ENCODE results near the gene GJD3.
"Not testable (repeated sequence)": the region's sequence is repeated elsewhere in the genome, so short reads cannot be mapped to it uniquely, and the experiment has no call there.

GJD3 gene

DNA sequence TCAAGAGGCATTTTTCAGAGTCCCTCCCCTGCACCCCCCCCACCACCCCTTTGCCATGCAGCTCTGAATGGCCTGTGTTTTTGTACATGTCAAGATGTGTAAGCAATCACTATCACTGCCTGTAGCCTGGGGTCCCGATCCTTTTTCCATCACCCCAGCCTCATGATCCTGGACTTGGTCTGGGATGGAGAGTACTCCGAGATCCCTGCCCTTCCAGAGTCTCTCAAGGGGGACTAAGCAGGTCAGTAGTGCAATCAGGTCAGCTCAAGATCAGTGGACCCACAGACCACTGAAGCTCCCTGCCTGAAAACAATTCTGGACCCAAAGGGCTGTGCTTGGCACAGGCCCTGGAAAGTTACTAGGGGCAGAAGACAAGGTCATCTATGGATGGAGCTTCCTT is 7.5 kb upstream of the GJD3 start:
- in situ Hi-C loops (cut with MboI; ENCODE audit: low pct_unique_long_range_greater_than_20kb, low sequenced_read_pairs) = no loop called here
- no peak for DNase-seq

DNA sequence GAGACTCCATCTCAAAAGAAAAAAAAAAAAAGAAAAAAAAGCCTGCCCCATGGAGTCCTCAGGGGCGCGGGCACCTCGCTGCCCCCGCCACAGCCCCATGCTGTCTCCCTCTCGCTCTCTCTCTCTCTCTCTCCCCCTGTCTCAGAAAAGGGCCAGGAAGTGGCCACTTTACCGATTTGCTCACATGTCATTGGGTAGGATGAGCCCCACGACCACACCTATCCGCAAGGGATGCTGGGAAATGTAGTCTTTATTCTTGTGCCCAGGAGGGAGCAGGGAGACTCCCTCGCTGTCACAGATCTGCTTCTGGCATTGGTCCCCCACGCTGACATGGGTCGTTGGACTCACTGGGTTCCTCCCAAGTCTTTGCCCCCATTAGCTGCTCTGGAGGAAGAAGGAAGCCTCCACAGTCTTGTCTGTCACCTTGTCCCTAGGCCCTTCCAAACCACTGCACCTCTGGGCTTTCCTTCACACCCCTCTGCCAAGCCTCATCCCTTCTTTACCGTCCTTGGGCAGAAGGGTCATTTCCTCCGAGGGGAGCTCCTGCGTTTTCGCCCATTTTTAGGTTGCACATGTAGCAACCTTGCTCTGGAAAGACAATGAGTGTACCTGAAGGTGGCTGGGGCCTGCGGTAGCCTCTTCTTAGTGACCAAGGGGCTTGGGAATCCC is 6.9 kb upstream of the GJD3 start:
- in situ Hi-C loops (cut with MboI; ENCODE audit: low pct_unique_long_range_greater_than_20kb, low sequenced_read_pairs) = no loop called here
- DNase-seq = peak; percentile 26

DNA sequence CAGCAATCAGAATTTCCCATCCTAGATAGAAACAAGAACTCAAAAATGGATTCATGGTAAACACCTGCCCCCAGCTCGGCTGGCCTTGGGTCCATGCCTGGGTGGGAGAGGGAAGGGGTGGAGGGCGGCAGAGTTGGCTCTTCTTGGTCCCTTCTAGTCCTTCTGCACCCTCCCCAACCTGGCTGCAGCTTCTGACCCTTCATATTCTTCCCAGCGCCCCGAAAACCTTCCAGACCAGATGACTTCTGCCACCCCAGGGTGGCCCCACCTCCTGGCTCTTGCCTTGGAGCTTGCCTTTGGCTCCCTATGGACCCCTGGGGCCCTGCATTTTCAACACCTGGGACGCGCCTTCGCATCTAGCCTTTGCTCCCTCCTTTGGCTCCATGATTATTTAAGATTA is 5.4 kb upstream of the GJD3 start:
- in situ Hi-C loops (cut with MboI; ENCODE audit: low pct_unique_long_range_greater_than_20kb, low sequenced_read_pairs) = no loop called here
- no peak for DNase-seq

DNA sequence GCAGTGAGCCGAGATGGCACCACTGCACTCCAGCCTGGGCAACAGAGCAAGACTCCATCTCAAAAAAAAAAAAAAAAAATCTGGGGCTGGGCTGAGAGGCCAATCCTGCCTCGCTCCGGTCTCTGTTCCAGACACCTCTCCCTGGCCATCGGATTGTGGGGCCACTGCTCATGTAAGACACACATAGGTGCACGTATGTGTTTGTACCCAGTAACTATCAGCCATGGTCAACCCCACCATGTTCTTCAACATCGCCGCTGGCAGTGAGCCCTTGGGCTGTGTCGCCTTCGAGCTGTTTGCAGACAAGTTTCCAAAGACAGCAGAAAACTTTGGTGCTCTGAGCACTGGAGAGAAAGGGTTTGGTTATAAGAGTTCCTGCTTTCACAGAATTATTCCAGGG is 3.2 kb upstream of the GJD3 start:
- DNase-seq; in situ Hi-C loops (cut with MboI; ENCODE audit: low pct_unique_long_range_greater_than_20kb, low sequenced_read_pairs): not testable (repeated sequence)

DNA sequence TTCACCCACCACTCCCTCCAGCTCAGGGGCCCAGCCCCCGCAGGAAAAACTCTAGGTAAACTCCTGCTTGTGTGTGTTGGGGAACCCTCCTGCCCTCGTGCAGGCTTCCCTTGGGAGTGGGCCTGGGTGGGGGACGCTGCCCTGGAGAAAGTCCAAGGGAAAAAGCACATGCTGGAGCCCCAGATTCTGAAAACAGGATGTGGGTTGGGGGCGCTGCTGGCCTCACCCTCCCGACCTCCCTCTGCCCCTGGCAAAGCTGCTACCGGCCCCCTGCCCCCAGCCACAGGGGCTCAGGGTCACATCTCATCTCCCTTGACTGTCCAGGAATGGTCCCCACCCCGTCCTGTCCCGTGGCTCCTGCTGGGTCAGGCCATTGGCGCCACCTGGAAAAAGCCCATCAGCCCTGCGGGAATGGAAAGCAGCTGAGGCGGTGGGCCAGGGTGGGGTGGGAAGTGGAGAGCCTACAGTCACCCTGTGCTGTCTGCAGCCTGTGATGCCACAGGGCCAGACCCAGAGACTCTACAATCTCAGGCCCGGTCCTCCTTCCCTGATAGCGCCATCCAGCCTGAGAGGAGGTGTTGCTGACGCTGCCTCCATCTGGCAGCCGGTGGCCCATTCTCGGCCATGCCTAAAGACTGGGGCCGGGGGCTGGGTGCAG is 2.5 kb upstream of the GJD3 start:
- in situ Hi-C loops (cut with MboI; ENCODE audit: low pct_unique_long_range_greater_than_20kb, low sequenced_read_pairs) = no loop called here
- DNase-seq = no peak

DNA sequence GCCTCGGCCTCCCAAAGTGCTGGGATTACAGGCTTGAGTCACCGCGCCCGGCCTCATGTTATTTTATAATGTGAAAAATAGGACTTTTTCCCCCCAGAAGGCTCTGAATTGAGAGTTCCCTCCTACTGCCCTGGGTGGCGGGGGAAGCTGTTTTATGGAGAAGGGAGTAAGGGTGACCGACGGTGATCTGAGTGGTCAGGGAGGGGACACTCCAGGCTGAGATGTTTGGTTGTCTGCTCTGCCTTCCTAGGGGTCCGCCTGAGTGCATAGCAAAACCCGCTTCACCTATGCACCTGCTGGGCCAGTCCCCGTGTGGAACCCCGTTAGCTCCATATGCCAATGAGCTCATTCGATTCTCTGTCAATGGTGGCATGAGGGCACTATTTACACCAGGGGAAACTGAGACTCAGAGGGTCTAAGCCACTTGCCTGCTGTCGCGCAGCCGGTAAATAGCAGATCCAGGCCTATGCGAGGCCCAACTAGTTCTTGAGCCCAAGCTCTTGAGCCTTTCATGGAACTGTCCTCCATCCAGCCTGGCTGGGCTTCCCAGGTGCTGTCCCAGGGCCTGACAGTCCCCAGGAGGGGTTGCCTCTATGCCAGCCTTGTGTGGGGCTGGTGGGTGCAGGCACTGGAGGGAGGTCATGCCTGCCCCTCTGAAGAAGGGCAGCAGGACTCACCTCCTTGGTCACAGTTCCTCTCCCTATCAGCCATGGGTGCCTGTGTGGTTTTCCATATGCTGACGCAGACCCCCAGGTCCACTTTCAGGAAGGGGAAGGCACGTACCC is 1.7 kb upstream of the GJD3 start:
- DNase-seq = no peak
- in situ Hi-C loops (cut with MboI; ENCODE audit: low pct_unique_long_range_greater_than_20kb, low sequenced_read_pairs) = no loop called here

DNA sequence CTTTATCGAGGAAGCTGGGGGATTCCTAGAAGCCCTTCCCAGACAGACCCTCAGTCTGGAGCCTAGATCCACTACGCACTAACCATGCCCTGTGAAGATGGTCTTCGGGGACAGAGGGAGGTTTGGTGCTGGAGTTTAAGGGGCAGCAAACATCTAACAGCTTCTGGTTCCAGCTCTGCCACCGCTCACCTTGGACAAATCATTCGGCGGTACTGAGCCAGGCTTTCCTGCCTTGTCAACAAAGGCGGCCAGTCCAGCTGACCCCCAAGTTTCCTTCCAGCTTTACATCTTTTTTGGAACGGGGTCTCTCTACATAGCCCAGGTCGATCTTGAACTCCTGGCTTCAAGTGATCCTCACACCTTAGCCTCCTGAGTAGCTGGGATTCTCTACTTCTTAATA is 369 bp upstream of the GJD3 start:
- no peak for DNase-seq
- in situ Hi-C loops (cut with MboI; ENCODE audit: low pct_unique_long_range_greater_than_20kb, low sequenced_read_pairs) = no loop called here

DNA sequence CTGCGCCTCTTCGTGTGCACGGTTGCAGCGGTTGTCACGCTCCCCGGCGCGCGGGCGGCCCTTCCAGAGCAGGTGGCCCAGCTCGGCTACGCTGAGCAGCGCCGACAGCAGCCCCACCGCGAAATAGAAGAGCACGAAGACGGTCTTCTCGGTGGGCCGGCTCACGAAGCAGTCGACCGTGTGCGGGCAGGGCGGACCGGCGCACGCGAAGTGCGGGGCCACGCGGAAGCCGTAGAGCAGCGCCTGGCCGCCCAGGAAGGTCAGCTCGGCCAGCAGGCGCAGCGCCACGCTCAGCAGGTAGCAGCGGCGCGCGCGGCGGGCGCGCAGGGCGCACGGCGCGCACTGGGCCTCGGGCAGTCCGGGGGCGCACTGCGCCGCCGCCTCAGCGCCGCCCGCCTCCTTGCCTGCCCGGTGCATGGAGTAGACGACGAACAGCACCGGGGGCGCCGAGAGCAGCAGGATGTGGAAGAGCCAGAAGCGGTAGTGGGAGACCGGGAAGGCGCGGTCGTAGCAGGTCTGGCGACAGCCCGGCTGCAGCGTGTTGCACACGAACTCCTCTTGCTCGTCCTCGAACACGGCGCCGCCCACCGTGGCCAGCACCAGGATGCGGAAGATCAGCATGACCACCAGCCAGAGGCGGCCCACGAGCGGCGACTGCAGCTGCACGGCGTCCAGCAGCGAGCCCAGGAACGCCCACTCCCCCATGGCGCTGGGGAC is 1.3 kb downstream of the GJD3 start:
- in situ Hi-C loops (cut with MboI; ENCODE audit: low pct_unique_long_range_greater_than_20kb, low sequenced_read_pairs) = no loop called here
- peak; percentile 44 for DNase-seq

DNA sequence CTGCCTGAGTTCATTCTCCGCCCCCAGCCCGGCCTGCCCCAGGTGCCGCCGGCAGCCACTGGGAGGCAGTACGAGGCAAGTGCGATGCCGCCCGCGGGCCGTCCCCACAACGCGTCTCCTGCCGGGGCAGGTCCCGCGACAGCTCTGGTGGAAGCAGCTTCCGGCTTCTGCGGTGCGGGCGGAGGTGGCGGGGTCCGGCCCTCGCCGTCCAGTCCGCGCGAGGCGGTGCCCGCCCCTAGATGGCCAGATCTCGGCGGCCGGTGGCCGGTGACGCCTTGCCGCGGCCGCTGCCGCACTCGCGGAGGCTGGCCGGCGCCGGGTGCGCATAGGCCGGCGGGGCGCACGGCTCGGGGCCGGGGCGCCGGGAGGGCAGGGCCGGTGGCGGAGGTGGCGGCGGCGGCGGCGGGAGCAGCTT is 1.8 kb downstream of the GJD3 start:
- in situ Hi-C loops (cut with MboI; ENCODE audit: low pct_unique_long_range_greater_than_20kb, low sequenced_read_pairs) = no loop called here
- peak; percentile 84 for DNase-seq

DNA sequence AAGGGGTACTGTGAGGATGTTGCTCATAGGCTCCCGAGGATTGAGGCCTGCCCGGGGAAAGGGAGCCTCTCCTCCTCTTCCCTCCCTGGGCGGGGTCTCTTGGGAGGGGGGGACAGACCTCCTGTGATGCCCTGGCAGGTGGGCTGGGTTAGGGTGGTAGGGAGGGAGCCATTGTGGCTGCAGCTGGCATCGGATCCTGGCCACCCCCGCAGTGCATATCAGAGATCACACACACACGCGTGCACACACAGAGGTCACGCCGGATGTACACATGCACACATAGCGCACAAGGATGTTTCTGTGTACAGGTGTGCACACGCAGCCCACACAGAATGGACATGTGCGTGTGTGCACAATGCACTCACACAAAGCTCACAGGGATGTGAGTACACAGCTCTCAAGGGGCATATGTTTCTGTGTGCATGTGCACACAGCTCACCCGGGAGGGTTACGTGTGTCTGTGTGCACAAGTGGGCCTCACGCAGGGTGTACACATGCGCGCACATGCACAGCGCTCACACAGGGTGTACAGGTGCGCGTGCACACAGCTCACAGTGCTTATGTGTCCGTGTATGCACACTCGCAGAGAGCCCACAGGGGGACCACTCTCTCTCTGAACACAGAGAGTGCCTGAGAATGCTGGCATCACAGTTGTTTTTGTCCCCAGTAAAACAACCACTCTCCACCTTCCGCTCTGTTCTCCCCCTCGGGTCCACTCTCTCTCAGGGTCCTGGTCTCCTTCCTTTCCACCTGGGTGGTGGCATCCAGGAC is 2.4 kb downstream of the GJD3 start:
- in situ Hi-C loops (cut with MboI; ENCODE audit: low pct_unique_long_range_greater_than_20kb, low sequenced_read_pairs) = no loop called here
- no peak for DNase-seq

DNA sequence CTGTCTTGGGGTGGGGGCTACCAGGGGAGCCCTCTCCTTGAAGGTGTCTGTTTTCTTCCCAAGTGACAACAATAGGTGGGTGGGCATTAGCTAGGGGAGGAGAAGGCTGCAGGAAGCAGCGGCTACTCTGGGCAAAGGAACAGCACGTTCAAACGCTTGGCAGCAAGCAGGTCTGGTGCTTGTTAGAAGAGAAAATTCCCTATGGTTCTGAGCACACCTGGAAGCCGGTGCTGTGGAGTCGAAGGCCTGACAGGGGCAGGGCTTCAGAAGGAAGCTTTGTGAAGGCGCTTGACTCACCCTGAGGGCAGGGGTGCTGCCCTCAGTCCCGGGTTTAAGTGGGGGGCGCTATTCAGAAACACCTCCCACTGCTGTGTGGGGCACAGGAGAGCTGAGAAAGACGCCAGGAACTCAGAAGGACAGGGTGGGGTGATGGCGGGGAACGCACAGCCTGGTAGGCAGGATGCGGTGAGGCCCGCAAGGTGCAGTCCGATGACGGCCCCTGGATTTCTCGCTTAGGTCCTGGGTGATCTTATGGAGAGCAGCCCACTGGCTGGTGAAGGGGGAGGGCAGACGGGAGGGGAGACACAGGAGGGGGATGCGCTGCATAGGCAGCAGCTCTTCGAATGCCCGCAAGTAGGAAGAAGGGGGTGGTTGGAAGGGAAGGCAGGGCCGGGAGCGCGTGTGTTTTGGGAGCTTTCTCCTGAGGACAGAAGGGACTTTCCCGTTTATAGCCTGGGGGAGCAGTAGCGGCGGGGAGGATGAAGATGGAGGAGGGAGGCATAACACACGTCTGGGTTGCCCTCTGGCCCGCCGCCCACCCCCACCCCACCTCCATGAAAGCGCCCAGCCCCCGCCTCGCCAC is 3.2 kb downstream of the GJD3 start:
- in situ Hi-C loops (cut with MboI; ENCODE audit: low pct_unique_long_range_greater_than_20kb, low sequenced_read_pairs) = no loop called here
- DNase-seq = no peak

DNA sequence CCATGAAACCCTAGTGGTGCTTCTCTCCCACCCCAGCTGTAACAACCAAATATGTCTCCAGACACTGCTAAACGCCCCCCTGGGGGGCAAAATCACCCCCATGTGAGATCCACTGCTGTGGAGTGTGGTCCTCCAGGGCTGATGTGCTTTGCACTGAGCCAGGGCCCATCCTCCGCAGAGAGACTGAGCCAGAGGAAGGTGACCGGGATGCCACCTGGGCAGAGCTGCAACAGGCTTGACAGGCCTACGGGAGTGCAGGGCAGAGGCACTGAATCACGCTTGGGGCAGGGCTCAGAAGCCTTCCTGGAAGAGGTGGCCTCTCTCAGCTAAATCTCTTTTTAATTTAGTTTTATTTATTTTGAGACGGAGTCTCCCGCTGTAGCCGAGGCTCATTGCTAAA is 4.4 kb downstream of the GJD3 start:
- in situ Hi-C loops (cut with MboI; ENCODE audit: low pct_unique_long_range_greater_than_20kb, low sequenced_read_pairs) = no loop called here

DNA sequence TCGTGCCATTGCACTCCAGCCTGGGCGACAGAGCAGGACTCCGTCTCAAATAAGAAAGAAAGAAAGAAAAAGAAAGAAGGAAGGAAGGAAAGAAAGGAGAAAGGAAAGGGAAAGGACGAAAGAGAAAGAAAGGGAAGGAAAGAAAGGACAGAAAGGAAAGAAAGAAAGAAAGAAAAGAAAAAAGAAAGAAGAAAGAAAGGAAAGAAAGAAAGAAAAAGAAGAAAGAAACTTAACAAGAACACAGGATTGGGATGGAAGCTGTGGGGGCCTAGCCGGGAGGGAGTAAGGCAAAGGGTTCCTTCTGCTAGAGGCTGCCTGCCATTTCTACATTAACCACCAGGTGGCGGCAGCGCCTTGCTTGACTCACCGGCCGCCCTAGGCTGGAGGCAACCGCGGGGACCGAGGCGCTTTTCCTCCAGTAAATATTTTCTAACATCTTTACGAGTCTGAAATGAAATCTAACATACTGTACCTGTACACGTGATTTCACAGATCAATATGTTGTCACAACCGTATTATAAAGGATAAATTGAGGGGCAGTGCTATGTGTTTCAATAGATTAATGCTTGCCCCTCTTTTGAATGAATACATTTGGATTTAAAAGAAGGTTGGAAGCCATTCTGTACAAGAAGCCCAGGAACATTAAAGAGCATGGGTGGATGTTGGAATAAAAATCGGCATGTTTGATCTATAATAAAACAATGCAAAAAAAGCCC is 6.1 kb downstream of the GJD3 start:
- in situ Hi-C loops (cut with MboI; ENCODE audit: low pct_unique_long_range_greater_than_20kb, low sequenced_read_pairs) = no loop called here
- DNase-seq = peak; percentile 88

More for the DNA sequence above, 4.4 kb downstream of the GJD3 start:
- no peak for DNase-seq

DNA sequence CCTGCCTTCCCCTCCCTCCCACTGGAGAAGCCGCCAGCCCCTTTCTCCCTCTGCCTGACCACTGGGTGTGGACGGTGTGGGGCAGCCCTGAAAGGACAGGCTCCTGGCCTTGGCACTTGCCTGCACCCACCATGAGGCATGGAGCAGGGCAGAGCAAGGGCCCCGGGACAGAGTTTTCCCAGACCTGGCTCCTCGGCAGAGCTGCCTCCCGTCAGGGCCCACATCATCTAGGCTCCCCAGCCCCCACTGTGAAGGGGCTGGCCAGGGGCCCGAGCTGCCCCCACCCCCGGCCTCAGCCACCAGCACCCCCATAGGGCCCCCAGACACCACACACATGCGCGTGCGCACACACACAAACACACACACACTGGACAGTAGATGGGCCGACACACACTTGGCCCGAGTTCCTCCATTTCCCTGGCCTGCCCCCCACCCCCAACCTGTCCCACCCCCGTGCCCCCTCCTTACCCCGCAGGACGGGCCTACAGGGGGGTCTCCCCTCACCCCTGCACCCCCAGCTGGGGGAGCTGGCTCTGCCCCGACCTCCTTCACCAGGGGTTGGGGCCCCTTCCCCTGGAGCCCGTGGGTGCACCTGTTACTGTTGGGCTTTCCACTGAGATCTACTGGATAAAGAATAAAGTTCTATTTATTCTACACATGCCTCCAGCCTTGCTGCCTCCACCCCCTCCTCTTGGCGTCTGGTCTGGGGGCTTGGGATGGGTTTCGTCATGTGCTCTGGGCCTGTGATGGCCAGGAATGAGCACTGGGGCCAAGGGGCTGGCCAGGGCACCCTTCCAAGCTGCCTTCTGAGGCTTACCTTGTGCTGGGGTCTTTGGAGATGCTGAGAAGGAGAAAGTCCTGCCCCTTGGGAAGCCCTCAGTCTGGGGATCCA is 7.3 kb downstream of the GJD3 start:
- DNase-seq = no peak
- in situ Hi-C loops (cut with MboI; ENCODE audit: low pct_unique_long_range_greater_than_20kb, low sequenced_read_pairs) = no loop called here

DNA sequence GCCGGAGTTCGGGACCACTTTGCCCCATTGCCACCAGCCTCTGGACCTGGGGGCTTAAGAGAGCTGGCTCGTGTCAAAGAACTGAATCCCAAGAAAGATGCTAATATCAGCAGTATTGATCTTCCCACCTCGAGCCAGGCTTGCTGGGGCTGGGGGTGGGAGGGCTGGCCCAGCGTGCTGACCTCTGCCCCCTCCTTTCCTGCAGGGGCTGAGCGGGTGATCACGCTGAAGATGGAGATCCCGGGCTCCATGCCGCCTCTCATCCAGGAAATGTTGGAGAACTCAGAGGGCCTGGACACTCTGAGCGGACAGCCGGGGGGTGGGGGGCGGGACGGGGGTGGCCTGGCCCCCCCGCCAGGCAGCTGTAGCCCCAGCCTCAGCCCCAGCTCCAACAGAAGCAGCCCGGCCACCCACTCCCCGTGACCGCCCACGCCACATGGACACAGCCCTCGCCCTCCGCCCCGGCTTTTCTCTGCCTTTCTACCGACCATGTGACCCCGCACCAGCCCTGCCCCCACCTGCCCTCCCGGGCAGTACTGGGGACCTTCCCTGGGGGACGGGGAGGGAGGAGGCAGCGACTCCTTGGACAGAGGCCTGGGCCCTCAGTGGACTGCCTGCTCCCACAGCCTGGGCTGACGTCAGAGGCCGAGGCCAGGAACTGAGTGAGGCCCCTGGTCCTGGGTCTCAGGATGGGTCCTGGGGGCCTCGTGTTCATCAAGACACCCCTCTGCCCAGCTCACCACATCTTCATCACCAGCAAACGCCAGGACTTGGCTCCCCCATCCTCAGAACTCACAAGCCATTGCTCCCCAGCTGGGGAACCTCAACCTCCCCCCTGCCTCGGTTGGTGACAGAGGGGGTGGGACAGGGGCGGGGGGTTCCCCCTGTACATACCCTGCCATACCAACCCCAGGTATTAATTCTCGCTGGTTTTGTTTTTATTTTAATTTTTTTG is 8.5 kb downstream of the GJD3 start:
- in situ Hi-C loops (cut with MboI; ENCODE audit: low pct_unique_long_range_greater_than_20kb, low sequenced_read_pairs) = no loop called here
- DNase-seq = no peak

Data from KBM-7 (cell line).